Forelimb muscle (tissue), 1 donor: ENCODE measurements around the gene CCDC28A. TPM values are rescaled to one million over a fixed set of nuclear protein-coding genes. Genes with fewer than 3 reads are reported as not detected.

Experiments used
- DNase-seq: peaks from one replicate; pipeline ENCODE4 v3.0.0-alpha.2; 2013; ENCODE audit warnings: low read depth
- polyA plus RNA-seq: library from polyadenylated mRNA; unstranded; fragments of 120-200 nt; gene quantifications from one replicate; pipeline ENCODE4 v1.2.1, GENCODE V29; 2013; ENCODE audit not compliant: insufficient read length

The CCDC28A gene
- polyA plus RNA-seq, 1 donor, result 10.4 TPM

DNA sequence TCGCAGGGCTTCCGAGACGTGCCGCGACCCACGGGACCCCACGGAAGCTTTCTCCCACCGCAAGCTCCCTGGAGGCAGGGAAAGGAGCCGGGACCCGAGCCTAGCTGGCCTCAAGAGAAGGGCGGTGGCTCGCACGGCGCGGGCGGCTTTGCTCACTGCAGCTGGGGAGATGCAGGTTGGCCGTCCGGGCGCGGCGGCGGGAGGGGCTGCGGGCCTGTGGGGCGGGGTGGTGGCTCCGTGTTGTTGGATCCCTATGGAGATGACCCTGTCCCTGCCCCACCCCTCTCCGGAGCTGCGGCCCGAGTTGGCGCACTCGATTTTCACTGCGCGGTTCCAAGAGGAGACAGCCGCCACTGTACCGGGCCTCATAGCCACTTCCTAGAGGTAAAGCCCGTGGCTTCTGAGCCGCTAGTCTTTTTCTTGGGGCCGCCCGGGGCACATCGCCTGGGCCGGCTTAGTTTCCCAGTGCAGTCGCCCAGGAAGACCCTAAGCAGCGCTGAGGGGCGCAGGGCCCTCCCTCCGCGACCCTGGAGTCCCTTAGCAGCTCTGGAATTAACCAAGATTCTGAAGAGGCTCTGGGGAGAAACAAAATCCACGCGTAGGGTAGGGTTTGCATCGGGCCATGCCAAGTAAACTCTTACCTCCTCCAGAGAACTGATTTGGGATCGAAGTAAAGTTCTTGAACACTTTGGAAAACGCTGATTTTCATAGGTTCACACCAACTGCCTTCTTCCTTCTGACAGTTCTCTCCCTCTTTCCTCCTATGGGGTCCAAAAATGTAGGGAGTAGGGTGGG, 22.4 kb downstream of the CCDC28A start, which contains the start of gene ECT2L:
Gene ECT2L (plus strand): TSS at position 279 of the 795 bp plus-strand sequence. CDS start 17,188 bp downstream, outside the sequence.
- no peak for DNase-seq

DNA sequence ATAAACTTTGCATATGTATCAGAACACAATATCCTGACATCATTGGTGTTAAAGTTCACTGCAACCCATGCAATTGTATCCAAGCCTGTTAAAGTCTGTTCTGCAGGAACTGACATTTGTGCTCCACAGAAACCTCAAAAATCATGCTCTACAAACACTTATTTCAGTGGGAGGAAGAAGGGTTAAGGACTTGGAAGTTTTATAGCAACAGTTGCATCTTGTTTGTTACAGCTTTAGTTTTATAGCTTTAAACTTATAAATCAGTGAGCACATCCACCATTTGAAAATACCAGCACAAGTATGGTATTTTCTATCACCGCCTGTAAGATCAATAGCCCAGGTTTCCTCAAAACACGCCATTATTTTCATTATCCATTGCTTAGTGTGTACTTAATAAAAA, 23.2 kb downstream of the CCDC28A start:
- DNase-seq, result no peak

DNA sequence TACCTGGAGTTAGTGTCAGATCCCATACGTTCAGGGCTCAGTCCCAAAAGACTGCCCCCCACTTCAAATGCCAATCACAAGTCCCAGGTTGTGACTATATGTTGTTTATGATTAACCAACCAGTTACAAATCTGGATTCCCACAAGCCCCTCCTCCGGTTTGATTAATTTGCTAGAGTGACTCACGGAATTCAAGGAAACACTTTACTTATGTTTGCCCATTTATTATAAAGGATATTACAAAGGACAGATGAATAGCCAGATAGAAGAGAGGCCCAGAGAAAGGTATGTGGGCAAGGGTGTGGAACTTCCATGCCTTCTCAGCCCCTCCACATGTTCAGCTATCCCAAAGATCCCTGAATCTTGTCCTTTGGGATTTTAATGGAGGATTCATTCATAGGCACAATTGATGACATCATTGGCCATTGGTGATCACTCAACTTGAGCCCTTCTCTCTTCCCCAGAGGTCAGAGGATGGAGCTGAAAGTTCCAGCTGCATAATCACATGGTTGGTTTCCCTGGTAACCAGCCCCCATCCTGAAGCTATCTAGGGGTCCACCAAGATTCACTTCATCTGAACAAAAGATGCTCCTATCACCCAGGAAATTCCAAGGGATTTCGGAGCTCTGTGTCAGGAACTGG, 24.4 kb downstream of the CCDC28A start:
- DNase-seq, result no peak

DNA sequence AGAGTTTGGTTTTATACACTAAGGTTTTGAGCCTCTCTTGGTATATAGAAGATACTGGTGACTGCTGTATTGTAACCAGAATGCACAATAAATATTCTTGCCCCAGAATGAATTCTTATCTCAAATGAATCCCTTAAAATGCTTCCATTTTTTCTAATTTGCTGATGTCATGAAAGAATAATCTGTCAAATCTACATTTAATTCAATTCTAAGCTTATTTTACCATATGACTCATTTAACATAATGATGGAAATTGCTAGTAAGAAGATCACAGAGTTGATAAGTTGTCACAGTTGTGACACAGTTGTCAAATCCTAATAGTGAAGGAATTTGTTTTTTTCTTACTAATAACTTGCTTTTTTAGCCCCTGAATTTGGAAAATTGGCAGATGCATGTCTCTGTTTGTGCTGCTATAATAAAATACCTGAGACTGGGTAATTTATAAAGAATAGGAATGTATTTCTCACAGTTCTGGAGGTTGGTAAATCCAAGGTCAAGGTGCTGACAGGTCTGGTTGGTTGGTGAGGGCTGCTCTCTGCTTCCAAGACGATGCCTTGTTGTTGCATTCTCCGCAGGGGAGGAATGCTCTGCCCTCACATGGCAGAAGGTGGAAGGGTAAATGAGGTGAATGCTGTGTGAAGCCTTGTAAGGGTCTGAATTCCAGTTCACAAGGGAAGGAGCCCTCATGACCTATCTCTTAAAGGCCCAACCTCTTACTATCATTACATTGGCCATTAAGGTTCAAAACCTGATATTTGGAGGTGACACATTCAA, 27.0 kb downstream of the CCDC28A start:
- DNase-seq, result no peak

DNA sequence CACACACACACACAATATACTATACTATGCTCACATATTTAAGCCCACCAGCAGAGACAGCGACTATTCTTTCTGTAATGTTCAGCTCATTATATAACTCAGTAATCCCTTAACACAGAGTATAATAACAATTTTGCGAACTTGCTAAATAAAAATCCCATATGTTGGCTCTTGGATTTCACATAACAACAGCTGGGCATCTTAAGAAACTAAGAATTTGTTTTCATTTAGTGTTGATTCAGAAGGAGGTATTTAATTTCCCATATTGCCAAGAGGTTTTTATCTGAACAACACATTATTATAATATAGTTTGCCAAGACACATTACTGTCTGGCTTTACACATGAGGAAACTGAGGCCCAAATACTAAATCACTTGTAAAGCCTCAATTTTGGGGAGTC, 29.8 kb downstream of the CCDC28A start:
- DNase-seq, result no peak

DNA sequence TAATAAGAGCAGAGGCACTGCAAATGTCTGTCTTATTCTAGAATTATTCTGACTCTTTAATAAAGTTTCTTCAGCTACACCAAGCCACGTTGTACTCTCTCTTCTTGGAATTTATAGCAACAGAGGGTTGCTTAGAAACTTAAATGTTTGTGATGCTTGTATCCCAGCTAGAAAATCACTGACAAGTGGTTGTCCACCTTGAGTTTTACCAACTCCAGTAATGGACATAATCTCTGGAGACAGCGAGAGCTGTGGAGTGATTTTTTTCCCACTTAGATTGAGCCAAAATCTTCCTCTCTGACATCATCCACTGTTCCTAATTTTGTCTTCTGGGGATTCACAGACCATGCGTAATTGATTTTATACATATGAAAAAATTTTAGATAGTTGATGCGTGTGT, 30.3 kb downstream of the CCDC28A start:
- DNase-seq, result peak; percentile 77

DNA sequence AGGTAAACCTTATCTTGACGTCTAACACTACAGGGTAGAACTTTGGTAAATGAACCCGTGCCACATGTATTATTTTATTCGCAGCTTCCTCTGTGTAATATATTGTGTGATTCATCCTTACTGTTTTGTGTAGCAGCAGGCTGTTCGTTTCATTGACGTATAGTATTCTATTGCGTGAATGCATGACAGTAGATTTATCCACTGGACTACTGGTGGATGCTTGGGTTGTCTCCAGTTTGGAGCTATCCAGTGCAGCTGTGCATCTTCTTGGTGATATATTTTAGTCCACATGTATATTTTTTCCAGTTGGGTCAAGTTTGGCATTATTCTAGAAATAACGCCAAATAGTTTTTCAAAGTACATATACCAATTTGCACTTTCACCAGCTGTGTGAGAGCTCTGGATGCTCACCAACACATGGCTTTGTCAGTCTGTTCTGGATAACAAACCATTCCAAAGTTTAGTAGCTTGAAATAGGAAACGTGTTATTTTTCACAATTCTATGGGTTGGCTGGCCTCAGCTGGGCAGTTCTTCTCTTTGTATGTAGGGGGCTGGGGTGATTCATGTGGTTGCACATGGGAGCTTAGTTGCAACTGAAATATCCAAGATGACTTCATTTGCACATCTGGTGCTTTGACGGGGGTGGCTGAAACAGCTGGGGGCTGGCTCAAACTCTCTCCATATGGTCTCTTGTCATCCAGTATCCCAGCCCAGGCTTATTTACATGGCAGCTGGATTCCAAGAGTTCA, 31.6 kb downstream of the CCDC28A start:
- DNase-seq, result peak; percentile 67

DNA sequence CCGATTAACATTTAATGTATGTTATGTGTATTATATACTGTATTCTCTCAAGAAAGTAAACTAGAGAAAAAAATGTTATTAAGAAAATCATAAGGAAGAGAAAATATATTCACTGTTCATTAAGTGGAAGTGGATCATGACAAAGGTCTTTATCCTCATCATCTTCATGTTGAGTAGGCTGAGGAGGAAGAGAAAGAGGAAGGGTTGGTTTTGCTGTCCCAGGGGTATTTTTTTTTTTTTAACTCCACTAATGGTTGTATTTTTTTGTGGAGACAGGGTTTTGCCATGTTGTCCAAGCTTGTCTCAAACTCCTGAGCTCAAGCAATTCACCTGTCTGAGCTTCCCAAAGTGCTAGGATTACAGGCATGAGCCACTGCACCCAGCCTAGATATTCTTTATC, 33.3 kb downstream of the CCDC28A start:
- no peak for DNase-seq

DNA sequence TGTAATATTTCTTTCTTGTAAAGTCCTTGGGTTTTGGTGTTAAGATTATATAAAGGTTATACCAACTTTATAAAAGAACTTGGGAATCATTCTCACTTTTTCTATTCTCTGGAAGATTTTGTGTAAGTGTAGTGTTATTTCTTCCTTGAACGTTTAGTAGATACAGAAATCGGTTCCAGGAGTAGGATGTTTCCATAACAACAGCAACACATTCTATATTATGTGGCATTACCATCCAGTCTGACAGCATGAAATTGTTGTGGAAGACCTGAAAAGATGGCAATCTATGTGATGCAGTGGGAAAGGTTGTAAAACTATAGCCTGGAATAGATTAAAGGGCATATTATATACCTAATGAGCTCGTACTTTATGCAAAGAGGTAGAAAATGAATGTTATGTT, 36.1 kb downstream of the CCDC28A start:
- DNase-seq, result no peak

DNA sequence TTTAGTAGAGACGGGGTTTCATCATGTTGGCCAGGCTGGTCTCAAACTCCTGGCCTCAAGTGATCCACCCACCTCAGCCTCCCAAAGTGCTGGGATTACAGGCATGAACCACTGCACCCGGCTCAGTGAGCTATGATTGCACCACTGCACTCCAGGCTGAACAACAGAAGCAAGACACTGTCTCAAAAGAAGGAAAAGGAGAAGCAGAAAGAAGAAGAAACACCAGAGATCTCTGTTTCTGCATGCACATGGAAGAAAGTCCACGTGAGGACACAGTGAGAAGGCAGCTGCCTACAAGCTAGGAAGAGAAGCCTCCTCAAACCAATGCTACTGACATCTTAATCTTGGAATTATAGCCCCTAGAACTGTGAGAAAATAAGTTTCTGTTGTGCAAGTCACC, 38.3 kb downstream of the CCDC28A start:
- DNase-seq, result no peak

DNA sequence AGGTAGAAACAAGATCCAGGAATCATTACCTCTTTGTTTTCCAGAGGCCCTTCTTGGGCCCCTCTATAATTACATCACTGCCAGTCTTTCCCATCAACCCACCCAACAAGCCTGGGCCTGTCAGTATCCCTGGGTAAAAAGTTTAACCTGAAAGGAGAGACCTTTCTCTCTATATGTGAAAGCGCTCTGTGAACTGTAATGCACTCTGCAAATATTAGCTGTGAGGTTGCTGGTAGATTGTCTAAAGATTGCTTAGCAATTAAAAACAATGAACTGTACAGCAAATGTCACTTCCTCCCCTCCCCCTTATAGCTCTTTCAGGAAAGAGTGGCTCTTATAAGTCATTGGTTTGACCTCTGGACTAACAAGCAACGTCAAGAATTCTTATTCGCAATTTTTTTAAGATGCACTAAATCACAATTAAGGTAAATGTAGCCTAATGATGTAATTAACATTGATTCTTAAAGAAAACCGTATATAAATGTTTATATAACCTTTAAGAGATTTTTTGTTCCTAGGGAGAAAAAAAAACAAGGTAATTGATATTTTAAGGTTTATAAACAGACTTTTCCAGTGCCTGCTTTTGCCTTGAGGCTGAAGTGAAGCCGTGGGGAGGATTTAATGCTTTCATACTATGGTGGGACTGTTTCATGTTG, 40.7 kb downstream of the CCDC28A start:
- no peak for DNase-seq

DNA sequence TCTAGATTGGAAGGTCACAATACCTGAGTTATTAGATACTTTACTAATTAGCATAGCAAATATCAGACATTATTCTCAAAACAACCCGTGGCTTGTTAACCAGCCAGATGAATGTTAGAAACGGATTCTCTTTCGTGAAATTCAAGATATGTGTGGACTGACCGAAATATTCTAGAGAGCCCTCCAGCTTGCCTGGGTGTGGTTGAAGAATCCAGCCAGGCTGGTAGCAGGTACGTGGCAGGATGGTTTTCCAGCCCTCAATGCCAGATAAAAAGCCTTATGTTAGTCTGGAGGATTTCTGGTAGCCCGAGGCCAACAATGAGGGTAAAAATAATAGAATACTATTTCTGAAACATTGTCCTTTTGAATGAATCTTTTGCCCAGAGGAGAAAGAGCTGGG, 41.7 kb downstream of the CCDC28A start:
- DNase-seq, result no peak

DNA sequence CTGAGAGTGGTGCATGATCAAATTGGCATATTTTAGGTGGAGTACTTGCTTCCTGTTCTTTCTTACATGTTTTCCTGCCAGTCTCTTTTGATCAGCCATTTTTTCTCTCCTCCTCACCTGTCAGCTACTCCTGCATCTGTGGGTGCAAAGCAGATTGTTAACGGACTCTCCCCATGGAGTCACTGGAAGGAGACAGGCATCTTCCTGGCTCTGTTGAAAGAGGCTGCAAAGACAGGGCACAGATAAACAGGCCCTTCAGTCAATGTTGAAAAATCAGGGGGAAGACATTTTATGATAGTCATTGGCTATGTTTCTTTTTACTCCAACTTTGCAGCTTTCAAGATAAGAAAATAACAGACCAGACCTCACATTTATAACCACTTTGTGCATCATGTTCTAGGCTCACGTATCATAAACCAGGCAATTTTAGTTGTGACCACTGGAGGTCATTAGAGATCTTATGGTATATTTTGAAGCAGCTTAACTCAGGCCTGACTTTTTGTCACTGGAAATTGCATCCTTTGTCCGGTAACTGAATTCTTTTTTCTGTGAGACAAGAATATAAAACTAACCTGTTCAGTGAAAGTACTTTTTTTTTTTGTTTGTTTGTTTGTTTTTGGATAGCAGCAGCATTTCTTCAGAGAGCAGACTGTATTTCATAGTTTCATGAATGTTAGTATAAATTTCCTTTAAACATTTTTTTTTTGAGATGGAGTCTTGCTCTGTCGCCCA, 42.4 kb downstream of the CCDC28A start:
- DNase-seq, result no peak

DNA sequence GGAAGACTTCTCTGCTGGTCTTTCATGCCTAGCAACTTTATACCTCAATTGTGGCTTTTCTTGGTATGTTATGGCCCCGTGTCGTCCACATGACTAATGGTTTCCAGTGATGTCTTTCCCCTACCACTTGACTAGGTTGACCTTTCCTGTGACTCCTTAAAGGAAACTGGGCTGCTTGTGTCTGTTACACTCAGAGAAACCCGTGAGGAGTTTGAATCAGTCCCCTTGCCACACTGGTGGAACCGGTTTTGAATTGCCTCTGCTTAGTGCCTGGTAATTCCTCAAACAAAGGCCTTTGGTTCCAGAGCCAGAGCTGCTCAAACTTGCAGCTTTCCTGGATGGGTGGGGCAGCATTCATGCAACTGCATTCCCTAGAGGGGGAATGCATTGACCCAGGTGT, 44.2 kb downstream of the CCDC28A start:
- no peak for DNase-seq

DNA sequence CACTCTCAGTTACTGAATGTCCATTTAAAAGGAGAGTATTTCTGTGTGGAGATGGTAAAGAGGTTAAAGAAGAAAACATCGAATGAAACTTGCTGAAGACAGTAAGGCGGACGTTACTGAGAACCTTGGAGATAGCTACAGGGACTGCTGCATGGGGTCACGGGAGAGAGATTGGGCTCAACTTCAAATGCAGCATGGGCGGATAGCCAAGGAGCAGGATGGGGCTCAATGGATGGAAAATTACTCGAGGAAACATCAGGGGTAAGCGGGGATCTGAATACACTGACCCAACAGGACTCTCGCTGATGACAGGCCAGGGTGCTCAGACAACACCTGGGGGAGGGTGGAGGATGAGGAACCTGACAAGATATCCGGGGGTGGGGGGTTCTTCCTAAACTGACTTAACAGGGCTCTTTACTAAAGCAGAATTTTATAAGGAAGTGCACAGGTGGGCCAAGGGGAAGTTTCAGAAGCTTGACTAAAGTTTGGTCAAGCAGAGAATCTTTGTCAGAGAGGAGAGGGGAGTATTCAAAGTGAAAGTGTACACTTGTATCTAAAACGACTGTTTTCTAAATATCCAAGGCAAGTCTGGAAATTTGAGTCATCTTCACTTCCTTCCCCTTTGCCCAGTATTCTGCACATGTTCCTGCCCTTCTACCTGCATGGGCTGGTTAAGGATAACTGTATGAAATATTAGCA, 45.1 kb downstream of the CCDC28A start:
- DNase-seq, result no peak

DNA sequence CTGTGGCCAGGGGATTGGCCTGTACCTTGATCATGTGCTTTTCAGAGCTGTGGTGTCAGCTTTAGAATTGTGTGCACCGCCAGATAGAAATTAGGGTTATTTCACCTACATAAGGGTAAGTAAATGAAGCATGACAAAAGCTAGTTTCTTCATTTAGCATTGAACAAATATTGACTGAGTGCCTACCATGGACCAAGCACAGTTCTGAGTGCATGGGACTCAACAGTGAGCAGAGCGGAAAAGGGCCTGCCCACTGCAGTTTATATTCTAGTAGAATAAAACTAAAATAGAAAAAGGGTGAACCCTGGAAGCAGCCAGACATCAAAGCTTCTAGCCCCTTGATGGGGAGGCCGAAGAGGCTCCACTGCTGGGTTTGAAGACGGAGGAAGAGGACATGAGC, 48.0 kb downstream of the CCDC28A start:
- no peak for DNase-seq

DNA sequence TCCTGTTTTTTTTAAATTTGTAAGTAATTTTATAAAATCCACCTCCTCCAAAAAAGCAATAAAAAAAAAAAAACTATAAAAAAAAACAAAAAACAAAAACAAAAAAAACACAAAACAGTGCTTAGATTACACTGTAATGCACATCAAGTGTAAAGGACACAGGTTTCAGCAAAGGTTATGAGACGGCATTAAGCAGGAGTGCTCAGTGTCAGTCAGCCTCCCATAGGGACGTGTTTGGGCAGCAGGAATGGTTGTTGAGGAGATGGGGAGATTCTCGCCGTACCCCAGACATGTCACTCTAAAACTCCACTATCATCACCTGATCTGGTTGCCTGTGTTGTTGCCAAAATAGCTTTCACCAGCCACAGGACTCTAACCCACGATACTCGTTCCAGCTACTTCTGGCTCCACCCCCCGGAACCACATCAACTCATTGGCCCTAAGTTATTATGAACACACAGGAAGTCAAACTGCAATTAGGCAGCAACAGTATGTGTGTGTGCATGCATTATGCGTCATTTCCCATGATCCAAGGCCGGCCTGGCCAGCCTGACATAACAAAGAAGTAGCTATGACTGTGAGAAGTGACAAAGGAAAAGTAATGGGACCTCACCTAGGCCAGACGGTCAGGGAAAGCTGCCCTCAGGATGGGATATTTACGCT, 51.0 kb downstream of the CCDC28A start:
- no peak for DNase-seq

DNA sequence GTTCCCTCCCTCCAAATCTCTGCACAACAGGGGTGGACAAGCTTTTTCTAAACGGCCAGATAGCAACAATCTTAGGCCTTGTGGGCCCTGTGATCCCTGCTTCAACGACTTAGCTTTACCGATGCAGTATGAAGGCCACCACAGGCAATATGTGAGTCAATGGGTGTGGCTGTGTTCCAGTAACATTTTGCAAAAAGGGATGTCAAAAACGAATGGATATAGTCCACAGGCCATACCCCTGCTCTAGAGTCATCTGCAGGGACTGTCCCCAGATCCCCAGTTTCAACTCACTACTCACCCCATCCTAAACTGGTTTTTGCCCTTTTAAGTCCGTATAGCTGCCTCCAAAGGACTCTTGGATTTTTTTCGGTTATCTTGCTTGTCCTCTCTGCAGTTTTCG, 56.7 kb downstream of the CCDC28A start:
- DNase-seq, result no peak

DNA sequence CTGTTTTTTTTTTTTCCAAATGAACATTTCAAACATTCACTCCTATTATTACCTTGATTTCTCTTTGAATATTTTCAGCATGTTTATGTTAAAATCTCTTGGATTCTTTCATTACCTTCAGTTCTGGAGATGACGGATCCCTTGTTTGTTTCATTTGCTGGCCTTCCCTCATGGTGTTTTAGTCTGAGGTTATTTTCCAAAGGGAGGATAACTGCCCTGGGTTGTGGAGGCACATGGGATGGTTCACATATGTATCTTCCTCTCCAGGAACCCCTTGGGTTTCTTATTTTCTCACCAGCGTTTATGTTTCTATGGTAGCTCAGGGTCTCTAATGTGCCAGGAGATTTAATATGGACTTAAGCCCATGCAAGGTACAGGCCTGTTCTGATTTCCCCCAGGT, 58.6 kb downstream of the CCDC28A start:
- no peak for DNase-seq
